ENCODE measurements around the gene SORCS3. TPM values are rescaled to one million over a fixed set of nuclear protein-coding genes. Genes with fewer than 3 reads are reported as not detected.

SORCS3 gene
- total RNA-seq, 1 donor from 2014 or later = 0.26 TPM

GRCh38 chr10:104907521-104907920, 266.4 kb downstream of the SORCS3 start:
- H3K4me1 ChIP-seq = peaks cover 29% of the 10 kb centered on the region

GRCh38 chr10:104908581-104908980, 267.5 kb downstream of the SORCS3 start:
- no peak for DNase-seq (ENCODE audit: low spot score)
- no peaks in the 10 kb centered on the region for H3K9me3 Mint-ChIP-seq
- no peaks in the 10 kb centered on the region for H3K79me2 ChIP-seq (ENCODE audit: low read depth)
- H3K36me3 ChIP-seq = no peaks in the 10 kb centered on the region
- H3K4me1 ChIP-seq = peaks cover 29% of the 10 kb centered on the region
- peaks cover 7% of the 10 kb centered on the region for H3K27me3 Mint-ChIP-seq (ENCODE audit: insufficient read depth, low read depth)
- no peak overlapping the region for H3K27ac Mint-ChIP-seq
- peaks cover 5% of the 10 kb centered on the region for H3K27me3 ChIP-seq
- peaks cover 16% of the 10 kb centered on the region for H3K4me1 Mint-ChIP-seq
- no peak overlapping the region for H3K4me3 Mint-ChIP-seq
- TF ChIP-seq EZH2 (IDR thresholded peaks at IDR 0.05) = no peak
- no peak overlapping the region for H3K27ac ChIP-seq
- H3F3A ChIP-seq (ENCODE audit: low read depth) = peaks cover 7% of the 10 kb centered on the region
- H3K9ac ChIP-seq = no peak overlapping the region
- H3K36me3 Mint-ChIP-seq = no peaks in the 10 kb centered on the region
- H3K4me3 ChIP-seq = no peak overlapping the region
- H4K20me1 ChIP-seq (ENCODE audit: low read depth) = peaks cover 3% of the 10 kb centered on the region
- no peak overlapping the region for H3K4me2 ChIP-seq
- no peak overlapping the region for H2AFZ ChIP-seq (replicated peaks)
- H3K9me3 ChIP-seq (ENCODE audit: low read depth) = no peaks in the 10 kb centered on the region

More at GRCh38 chr10:104907521-104907920, 266.4 kb downstream of the SORCS3 start:
- Histone ChIP-seq H2AFZ (replicated peaks) (no peak overlapping the region), H3K27me3 (peaks cover 1% of the 10 kb centered on the region), H3K36me3 (no peaks in the 10 kb centered on the region), H3K27ac (no peak overlapping the region), H3K4me3 (no peak overlapping the region), H3F3A (ENCODE audit: low read depth) (peaks cover 7% of the 10 kb centered on the region), H3K4me2 (peak overlapping the region; percentile 58), H4K20me1 (ENCODE audit: low read depth) (peaks cover 3% of the 10 kb centered on the region), H3K79me2 (ENCODE audit: low read depth) (no peaks in the 10 kb centered on the region), H3K9ac (no peak overlapping the region), H3K9me3 (ENCODE audit: low read depth) (no peaks in the 10 kb centered on the region)
- H3K4me3 Mint-ChIP-seq = no peak overlapping the region
- peaks cover 16% of the 10 kb centered on the region for H3K4me1 Mint-ChIP-seq
- TF ChIP-seq, protein P1, sequence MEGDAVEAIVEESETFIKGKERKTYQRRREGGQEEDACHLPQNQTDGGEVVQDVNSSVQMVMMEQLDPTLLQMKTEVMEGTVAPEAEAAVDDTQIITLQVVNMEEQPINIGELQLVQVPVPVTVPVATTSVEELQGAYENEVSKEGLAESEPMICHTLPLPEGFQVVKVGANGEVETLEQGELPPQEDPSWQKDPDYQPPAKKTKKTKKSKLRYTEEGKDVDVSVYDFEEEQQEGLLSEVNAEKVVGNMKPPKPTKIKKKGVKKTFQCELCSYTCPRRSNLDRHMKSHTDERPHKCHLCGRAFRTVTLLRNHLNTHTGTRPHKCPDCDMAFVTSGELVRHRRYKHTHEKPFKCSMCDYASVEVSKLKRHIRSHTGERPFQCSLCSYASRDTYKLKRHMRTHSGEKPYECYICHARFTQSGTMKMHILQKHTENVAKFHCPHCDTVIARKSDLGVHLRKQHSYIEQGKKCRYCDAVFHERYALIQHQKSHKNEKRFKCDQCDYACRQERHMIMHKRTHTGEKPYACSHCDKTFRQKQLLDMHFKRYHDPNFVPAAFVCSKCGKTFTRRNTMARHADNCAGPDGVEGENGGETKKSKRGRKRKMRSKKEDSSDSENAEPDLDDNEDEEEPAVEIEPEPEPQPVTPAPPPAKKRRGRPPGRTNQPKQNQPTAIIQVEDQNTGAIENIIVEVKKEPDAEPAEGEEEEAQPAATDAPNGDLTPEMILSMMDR (IDR thresholded peaks at IDR 0.05) = no peak
- TF ChIP-seq EZH2 (IDR thresholded peaks at IDR 0.05) = no peak
- TF ChIP-seq EZH2phosphoT487 (IDR thresholded peaks at IDR 0.05) = peak; percentile 76
- no peak overlapping the region for H3K27ac Mint-ChIP-seq
- H3K36me3 Mint-ChIP-seq = no peaks in the 10 kb centered on the region
- peaks cover 7% of the 10 kb centered on the region for H3K27me3 Mint-ChIP-seq (ENCODE audit: insufficient read depth, low read depth)
- H3K9me3 Mint-ChIP-seq = no peaks in the 10 kb centered on the region
- DNase-seq (ENCODE audit: low spot score) = peak; percentile 65

GRCh38 chr10:104910712-104911111, 269.6 kb downstream of the SORCS3 start:
- H3K27me3 ChIP-seq = peaks cover 5% of the 10 kb centered on the region
- DNase-seq (ENCODE audit: low spot score) = no peak
- H2AFZ ChIP-seq (replicated peaks) = no peak overlapping the region
- Mint-ChIP-seq H3K4me3 (no peak overlapping the region), H3K4me1 (peaks cover 16% of the 10 kb centered on the region), H3K36me3 (no peaks in the 10 kb centered on the region), H3K27me3 (ENCODE audit: insufficient read depth, low read depth) (peaks cover 7% of the 10 kb centered on the region), H3K9me3 (peaks cover 3% of the 10 kb centered on the region), H3K27ac (no peak overlapping the region)
- H4K20me1 ChIP-seq (ENCODE audit: low read depth) = peaks cover 3% of the 10 kb centered on the region
- no peak overlapping the region for H3K9ac ChIP-seq
- H3F3A ChIP-seq (ENCODE audit: low read depth) = no peaks in the 10 kb centered on the region
- H3K36me3 ChIP-seq = no peaks in the 10 kb centered on the region
- H3K79me2 ChIP-seq (ENCODE audit: low read depth) = no peaks in the 10 kb centered on the region
- peaks cover 22% of the 10 kb centered on the region for H3K4me1 ChIP-seq
- H3K4me2 ChIP-seq = no peak overlapping the region
- TF ChIP-seq, protein P1 (IDR thresholded peaks at IDR 0.05) = no peak
- no peak for TF ChIP-seq EZH2phosphoT487 (IDR thresholded peaks at IDR 0.05)
- no peak for TF ChIP-seq EZH2 (IDR thresholded peaks at IDR 0.05)
- no peaks in the 10 kb centered on the region for H3K9me3 ChIP-seq (ENCODE audit: low read depth)
- no peak overlapping the region for H3K27ac ChIP-seq
- no peak overlapping the region for H3K4me3 ChIP-seq

GRCh38 chr10:104913390-104913789, 272.3 kb downstream of the SORCS3 start:
- no peak overlapping the region for H2AFZ ChIP-seq (replicated peaks)
- peaks cover 5% of the 10 kb centered on the region for H3K4me1 ChIP-seq
- Mint-ChIP-seq H3K4me3 (no peak overlapping the region), H3K4me1 (peaks cover 4% of the 10 kb centered on the region), H3K27ac (no peak overlapping the region), H3K27me3 (ENCODE audit: insufficient read depth, low read depth) (peaks cover 4% of the 10 kb centered on the region), H3K36me3 (no peaks in the 10 kb centered on the region), H3K9me3 (peaks cover 3% of the 10 kb centered on the region)
- H3K27ac ChIP-seq = no peak overlapping the region
- no peak overlapping the region for H3K4me2 ChIP-seq
- H3K9ac ChIP-seq = no peak overlapping the region
- H4K20me1 ChIP-seq (ENCODE audit: low read depth) = no peaks in the 10 kb centered on the region
- H3K4me3 ChIP-seq = no peak overlapping the region
- DNase-seq (ENCODE audit: low spot score) = no peak
- TF ChIP-seq, protein P1 (IDR thresholded peaks at IDR 0.05) = no peak
- TF ChIP-seq EZH2 (IDR thresholded peaks at IDR 0.05) = no peak
- no peak for TF ChIP-seq EZH2phosphoT487 (IDR thresholded peaks at IDR 0.05)
- H3F3A ChIP-seq (ENCODE audit: low read depth) = no peaks in the 10 kb centered on the region
- H3K79me2 ChIP-seq (ENCODE audit: low read depth) = no peaks in the 10 kb centered on the region
- no peaks in the 10 kb centered on the region for H3K36me3 ChIP-seq
- H3K27me3 ChIP-seq = peaks cover 5% of the 10 kb centered on the region
- H3K9me3 ChIP-seq (ENCODE audit: low read depth) = no peaks in the 10 kb centered on the region

All from neural progenitor cell (in vitro differentiated cells).